ENCODE data around the gene OGFR.
A peak's percentile ranks its signal among the peaks of the same experiment; 100 is the strongest.

Gene OGFR

DNA sequence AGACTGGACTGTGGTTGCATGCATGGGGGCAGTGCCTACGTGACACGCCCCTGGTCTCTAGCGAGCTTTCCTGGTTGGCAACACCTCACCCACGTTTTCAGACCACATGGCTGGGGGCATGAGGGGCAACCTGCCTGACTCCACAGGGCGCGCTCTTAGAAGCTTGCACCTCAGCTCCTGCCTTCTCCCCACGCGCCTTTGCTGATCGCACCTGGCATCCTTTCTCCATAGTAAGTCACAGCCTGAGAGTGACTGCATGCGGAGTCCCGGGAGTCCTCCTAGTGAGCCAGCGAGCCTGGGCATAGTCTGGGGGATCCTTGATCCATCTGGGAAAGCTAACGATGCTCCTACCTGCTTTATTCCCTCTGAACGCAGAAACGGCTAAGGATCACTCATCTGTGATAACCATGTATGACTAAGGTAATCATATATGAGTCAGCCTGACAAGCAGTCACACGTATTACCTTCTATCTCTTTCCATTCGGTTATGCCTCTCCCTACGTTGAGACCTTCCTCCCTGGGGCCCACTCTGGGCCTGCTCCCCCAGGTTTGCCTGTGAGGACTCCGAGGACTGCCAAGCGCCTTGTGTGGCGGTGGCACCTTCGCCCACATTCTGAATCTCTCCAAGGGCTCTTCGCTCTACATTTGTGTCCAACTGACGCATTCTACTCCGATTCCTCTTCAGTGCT lies 52.4 kb downstream of the OGFR start:
- TF ChIP-seq MYC (IDR thresholded peaks at IDR 0.05; ENCODE audit: low read depth, low read length) (no peak), POLR2A (IDR thresholded peaks at IDR 0.05; ENCODE audit: extremely low read depth, insufficient read length) (no peak)
- TF ChIP-seq, protein P1, sequence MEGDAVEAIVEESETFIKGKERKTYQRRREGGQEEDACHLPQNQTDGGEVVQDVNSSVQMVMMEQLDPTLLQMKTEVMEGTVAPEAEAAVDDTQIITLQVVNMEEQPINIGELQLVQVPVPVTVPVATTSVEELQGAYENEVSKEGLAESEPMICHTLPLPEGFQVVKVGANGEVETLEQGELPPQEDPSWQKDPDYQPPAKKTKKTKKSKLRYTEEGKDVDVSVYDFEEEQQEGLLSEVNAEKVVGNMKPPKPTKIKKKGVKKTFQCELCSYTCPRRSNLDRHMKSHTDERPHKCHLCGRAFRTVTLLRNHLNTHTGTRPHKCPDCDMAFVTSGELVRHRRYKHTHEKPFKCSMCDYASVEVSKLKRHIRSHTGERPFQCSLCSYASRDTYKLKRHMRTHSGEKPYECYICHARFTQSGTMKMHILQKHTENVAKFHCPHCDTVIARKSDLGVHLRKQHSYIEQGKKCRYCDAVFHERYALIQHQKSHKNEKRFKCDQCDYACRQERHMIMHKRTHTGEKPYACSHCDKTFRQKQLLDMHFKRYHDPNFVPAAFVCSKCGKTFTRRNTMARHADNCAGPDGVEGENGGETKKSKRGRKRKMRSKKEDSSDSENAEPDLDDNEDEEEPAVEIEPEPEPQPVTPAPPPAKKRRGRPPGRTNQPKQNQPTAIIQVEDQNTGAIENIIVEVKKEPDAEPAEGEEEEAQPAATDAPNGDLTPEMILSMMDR (IDR thresholded peaks at IDR 0.05; ENCODE audit: low read depth, low read length) = no peak
- TF ChIP-seq, protein P2, sequence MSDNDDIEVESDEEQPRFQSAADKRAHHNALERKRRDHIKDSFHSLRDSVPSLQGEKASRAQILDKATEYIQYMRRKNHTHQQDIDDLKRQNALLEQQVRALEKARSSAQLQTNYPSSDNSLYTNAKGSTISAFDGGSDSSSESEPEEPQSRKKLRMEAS (IDR thresholded peaks at IDR 0.05; ENCODE audit: low read depth, low read length) = no peak
- no peak for DNase-seq (ENCODE audit: low read depth)
- H3K4me3 ChIP-seq (ENCODE audit: low read depth, low read length) = no peak overlapping the region

DNA sequence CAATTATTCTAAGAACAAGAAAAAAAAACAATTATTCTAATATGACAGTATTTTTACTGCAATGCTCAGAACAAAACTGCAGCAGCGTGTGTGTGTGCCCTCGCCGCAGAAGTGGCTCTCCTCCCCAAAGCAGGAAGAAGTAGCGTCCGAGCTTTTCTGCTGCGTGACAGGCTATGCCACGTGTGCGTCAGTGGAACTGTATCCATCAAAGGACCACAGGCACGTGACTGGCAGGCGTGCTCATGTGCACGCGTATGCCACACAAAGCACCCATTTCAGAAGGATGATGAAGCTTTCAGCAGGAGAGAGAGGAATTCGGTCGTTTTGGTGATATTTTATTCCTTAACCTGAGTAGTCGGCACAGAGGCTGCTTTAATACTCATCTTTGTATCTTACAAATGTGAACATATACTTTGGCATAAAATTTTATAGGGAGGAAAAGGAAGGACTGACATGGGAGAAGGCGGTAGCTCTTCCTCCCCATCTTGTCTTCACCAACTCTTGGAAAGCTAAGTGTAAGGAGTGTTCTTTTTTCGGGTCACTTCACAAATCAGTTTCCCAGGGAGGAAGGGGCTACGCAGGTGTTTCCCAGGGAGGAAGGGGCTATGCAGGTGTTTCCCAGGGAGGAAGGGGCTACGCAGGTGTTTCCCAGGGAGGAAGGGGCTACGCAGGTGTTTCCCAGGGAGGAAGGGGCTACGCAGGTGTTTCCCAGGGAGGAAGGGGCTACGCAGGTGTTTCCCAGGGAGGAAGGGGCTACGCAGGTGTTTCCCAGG lies 53.6 kb downstream of the OGFR start:
- H3K4me3 ChIP-seq (ENCODE audit: low read depth, low read length) = no peak overlapping the region
- TF ChIP-seq POLR2A (IDR thresholded peaks at IDR 0.05; ENCODE audit: extremely low read depth, insufficient read length) (no peak), MYC (IDR thresholded peaks at IDR 0.05; ENCODE audit: low read depth, low read length) (no peak)
- TF ChIP-seq, protein P2 (IDR thresholded peaks at IDR 0.05; ENCODE audit: low read depth, low read length) = no peak
- TF ChIP-seq, protein P1 (IDR thresholded peaks at IDR 0.05; ENCODE audit: low read depth, low read length) = no peak
- DNase-seq (ENCODE audit: low read depth) = no peak

DNA sequence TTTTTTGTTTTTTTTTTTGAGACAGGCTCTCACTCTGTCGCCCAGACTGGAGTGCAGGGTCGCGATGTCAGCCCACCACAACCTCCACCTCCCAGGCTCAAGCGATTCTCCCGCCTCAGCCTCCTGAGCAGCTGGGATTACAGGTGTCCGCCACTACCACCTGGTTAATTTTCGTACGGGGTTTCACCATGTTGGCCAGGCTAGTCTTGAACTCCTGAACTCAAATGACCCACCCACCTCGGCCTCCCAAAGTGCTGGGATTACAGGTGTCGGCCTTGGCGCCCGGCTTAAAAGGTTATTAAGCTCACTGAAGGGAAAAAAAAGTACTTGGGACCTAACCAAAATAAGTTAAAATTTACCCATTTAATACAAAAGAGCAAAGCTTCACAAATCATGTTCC lies 55.1 kb downstream of the OGFR start:
- TF ChIP-seq, protein P2 (IDR thresholded peaks at IDR 0.05; ENCODE audit: low read depth, low read length) = no peak
- no peak for TF ChIP-seq MYC (IDR thresholded peaks at IDR 0.05; ENCODE audit: low read depth, low read length)
- TF ChIP-seq POLR2A (IDR thresholded peaks at IDR 0.05; ENCODE audit: extremely low read depth, insufficient read length) = no peak
- TF ChIP-seq, protein P1 (IDR thresholded peaks at IDR 0.05; ENCODE audit: low read depth, low read length) = no peak
- peak overlapping the region; percentile 67 for H3K4me3 ChIP-seq (ENCODE audit: low read depth, low read length)
- no peak for DNase-seq (ENCODE audit: low read depth)

DNA sequence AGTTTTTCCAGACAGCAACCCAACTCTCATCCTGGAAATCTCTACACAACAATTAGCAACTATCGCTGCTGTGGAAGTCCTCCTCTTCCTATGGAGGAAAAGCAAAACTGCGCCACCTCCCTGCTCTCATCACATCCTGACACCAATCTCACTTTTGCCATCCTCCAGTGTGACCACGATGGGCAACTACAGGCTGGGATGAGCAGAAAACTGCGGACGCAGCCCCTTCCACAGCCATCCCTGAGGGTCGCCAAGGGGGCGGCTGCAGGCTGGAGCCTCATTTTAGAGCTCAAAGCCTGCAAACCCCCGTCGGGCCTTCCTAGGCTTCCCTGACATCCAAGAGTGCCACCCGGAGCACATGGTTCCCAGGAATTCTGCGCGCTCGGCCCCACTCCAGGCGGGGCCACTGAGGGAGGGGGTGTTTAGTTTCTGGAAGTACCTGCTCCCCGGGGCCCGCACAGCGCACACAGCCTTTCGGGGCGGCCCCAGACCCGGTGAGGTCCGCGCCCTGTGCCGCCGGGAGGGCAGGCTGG lies 55.8 kb downstream of the OGFR start:
- H3K4me3 ChIP-seq (ENCODE audit: low read depth, low read length) = peak overlapping the region; percentile 67
- TF ChIP-seq, protein P1 (IDR thresholded peaks at IDR 0.05; ENCODE audit: low read depth, low read length) = no peak
- TF ChIP-seq, protein P2 (IDR thresholded peaks at IDR 0.05; ENCODE audit: low read depth, low read length) = peak; percentile 36; the same call in 1 of the 2 replicates
- TF ChIP-seq MYC (IDR thresholded peaks at IDR 0.05; ENCODE audit: low read depth, low read length) = no peak
- peak; percentile 38 for DNase-seq (ENCODE audit: low read depth)

DNA sequence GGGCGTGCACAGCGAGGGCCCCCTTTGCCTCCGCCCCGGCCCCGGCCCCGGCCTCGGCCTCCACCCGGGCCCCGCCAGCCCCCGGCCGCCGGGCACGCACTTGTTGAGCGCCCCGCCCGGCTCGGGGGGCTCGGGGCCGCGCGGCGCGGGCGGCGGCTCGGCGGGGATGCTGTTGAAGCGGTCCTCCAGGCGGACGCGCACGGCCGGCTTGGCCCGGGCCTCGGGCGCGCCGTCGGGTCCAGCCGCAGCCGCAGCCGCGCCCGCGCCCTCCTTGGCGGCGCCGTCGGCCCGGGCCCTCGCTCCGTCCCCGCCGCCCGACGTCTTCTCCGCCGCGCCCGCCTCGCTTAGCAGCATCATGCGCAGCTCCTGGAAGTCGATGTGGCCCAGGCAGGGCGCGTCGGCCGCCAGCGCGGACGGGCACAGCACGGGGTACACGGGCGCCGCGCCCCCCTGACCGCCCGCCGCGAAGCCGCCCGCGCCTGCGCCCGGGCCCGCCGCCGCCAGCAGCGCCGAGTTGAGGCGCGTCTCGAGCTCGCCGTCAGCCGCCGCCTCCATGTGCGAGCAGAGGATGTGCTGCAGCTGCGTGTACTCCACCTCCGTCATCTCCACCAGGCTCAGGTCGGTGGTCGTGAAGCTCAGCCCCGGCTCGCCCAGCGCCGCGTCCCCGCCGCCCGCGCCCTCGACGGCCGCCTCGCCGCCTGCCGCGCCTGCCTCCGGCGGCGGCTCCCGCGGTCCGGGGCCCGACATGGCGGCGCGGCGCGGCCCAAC lies 56.5 kb downstream of the OGFR start:
- TF ChIP-seq, protein P2 (IDR thresholded peaks at IDR 0.05; ENCODE audit: low read depth, low read length) = peak; percentile 48; the same call in 1 of the 2 replicates
- TF ChIP-seq MYC (IDR thresholded peaks at IDR 0.05; ENCODE audit: low read depth, low read length) (peak; percentile 46; the same call in 1 of the 2 replicates), POLR2A (IDR thresholded peaks at IDR 0.05; ENCODE audit: extremely low read depth, insufficient read length) (no peak)
- TF ChIP-seq, protein P1 (IDR thresholded peaks at IDR 0.05; ENCODE audit: low read depth, low read length) = no peak
- peak overlapping the region; percentile 67 for H3K4me3 ChIP-seq (ENCODE audit: low read depth, low read length)
- peak; percentile 62 for DNase-seq (ENCODE audit: low read depth)

Data from NB4 (cell line).